GM19455 (cell line): ENCODE measurements around the gene FAM72B.
"Not testable (repeated sequence)": the region's sequence is repeated elsewhere in the genome, so short reads cannot be mapped to it uniquely, and the experiment has no call there.

Experiments
- ATAC-seq: cut with Tn5 transposase; IDR thresholded peaks from one replicate; pipeline ENCODE4 v1.9.1; 2021; ENCODE audit not compliant: unreplicated experiment

Gene FAM72B

GRCh38 chr1:121184290-121185127 lies at the start of gene FAM72B, which contains the start of gene SRGAP2C:
TSS of gene FAM72B (minus strand) at chr1:121184340. CDS start at chr1:121183489, 851 bp downstream.
TSS of gene SRGAP2C (plus strand) at chr1:121184975. CDS start at chr1:121187447, 2,472 bp downstream.
- peak; percentile 79 for ATAC-seq

- ATAC-seq = peak; percentile 64
Measured at GRCh38 chr1:121232445-121233125, 48.4 kb upstream of the FAM72B start.

DNA sequence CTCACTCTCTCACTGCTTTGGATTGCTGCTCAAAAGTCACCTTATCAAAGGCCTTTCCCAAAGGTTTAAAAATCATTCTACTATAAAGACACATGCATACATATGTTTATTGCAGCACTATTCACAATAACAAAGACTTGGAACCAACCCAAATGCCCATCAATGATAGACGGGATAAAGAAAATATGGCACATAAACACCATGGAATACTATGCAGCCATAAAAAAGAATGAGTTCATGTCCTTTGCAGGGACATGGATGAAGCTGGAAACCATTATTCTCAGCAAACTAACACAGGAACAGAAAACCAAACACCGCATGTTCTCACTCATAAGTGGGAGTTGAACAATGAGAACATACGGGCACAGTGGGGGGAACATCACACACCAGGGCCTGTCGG lies 46.5 kb upstream of the FAM72B start:
- ATAC-seq = not testable (repeated sequence)

GRCh38 chr1:121227544-121228330 lies 43.6 kb upstream of the FAM72B start:
- ATAC-seq = not testable (repeated sequence)

DNA sequence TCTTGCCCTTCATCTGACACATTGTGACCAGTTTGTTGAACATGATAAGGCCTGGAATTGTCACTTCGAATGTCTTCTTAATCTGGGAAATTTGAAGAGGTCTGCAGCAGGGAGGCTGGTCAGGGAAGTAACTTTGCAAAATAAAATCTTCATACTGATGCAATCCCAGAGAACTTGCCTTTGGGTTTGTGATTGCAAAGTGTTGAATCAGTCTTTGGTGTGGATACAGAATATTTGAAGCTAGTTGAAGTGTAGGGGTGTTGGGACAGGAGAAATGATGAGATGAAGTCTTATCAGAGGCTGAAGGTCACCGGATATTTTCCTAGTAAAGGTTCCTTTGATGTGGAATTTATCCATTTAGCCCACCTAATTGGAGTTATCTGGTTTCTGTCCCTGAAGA lies 42.8 kb upstream of the FAM72B start:
- not testable (repeated sequence) for ATAC-seq

- ATAC-seq = not testable (repeated sequence)
Measured at GRCh38 chr1:121226295-121226904, 42.3 kb upstream of the FAM72B start.

- ATAC-seq = peak; percentile 99
Measured at GRCh38 chr1:121224714-121225113, 40.6 kb upstream of the FAM72B start.

DNA sequence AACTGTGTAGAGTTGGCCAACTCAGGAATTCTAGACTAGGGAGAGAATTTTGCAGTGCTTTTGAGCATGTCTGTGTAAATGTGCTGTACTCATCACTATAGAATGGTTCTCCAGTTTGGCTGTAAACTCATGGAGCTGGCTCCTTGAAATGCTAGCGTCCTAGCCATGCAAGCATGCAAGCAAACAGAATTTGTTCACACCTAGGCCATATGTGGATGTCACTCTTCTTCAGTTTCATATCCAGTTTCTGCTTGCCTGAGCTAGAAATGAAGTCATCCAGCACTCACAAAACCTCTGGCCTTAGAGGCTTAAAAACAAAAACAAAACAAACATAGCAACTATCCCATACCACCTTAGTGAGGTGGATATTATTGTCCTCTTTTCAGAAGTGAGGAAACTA lies 37.6 kb upstream of the FAM72B start:
- peak; percentile 47 for ATAC-seq

DNA sequence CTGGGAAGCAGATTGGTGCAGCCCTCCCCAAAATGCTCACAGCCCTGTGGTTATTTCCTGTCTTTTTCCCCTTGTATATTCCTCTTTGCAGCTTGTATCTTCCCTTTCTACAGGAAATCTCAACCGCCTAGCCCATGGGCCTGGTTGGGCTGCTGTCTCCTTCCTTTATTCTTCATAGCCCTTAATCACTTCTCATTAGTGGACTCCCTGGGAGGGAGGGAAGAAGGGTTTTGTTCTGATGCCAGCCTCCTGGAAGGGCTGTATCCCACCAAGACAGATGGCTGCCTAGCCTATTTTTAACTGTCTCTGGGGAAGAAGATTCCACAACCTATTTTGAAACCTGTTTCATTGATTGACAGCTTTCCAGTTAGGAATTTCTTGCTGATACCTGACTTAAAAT lies 32.5 kb upstream of the FAM72B start:
- ATAC-seq = not testable (repeated sequence)

DNA sequence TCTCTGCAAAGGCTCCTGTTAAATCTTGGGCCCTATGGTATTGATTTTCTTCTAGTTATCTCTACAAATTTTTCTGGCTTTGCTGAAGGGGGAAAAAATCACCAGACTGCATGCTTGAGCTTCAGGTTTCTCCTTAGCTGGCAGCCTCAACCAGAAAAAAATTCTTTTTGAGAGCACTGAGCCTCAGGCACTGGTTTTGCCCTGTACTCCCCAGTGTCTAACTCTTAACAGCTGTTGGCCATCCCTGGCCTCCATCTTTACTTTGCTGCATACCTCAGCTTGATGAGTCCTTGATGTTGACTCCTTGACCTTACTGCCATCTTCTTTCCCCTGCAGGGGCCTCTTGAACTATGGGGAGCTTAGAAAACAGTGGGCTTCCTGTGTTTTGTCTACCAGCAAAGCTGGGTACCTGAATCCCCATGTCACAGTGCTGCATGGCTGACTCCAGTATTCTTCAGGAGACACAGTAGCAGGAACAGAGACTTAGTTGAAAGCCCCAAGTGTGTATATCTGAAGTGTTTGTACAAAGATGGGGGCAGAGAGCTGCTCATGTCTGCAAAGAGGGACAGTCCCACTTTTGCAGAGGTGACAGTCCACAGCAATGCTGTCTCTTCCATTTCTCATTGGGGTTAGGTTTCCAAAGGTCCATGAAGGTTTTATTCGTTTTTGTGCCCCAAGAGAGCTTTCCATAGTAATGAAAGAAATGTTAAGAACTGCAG lies 31.7 kb upstream of the FAM72B start:
- not testable (repeated sequence) for ATAC-seq

- not testable (repeated sequence) for ATAC-seq
Measured at GRCh38 chr1:121214544-121215156, 30.5 kb upstream of the FAM72B start.

DNA sequence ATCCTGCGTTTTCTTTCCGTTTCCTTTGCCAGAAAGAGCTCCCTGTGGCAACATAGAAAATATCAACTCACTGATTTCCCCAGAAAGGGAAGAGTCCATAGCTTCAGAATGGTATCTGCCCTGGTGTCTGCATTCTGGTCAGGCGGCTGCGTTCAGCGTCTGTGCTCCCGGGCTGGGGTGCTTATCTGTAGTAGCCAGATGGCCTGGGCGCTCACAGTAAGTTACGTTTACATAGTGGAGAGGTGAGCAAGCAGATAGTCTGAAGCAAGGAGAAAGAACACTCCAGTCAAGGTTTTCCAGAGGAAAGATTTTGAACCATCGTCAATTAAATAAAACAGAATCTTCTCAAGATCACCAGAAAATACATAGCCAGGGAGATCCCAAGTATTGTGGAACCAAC lies 29.4 kb upstream of the FAM72B start:
- not testable (repeated sequence) for ATAC-seq

DNA sequence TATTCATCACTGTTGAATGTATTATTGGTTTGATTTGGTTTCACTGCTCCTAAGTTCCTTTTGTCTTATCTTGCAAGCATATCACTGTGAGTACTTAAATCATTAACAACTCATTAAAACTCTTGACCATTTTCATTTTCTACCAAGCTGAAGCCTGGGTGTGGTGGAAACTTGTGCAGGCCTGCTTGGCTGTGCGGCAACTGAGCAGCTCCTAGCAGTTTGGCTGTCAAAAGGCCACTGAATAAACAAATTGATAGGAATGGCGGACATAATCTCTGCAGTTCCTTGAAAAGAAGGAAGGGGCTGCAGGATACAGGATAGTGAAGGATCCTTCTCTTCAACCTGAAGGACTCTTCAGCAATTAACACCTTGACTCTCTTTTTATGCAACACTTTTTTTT lies 26.6 kb upstream of the FAM72B start:
- not testable (repeated sequence) for ATAC-seq

GRCh38 chr1:121208375-121208774 lies 24.2 kb upstream of the FAM72B start:
- ATAC-seq = not testable (repeated sequence)

DNA sequence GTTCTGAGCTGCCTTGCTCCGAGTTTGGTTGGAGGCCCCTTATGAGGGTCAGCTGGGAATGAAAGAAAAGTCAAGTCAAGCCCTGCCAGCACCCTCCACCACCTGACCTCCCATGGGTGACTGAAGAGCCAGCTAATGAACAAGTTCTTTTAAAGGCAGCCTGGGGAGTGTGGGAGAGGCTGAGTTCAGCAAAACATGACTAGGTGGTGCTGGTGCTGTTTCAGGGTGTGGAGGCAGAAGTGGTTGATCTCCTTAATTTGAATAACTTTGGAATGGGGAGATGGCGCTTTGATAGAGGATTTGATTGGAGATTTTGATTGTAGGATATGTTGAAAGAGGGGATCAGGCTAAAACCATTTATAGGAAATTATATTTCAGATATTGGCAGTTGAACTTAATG lies 23.2 kb upstream of the FAM72B start:
- not testable (repeated sequence) for ATAC-seq

- ATAC-seq = not testable (repeated sequence)
Measured at GRCh38 chr1:121205786-121206711, 21.9 kb upstream of the FAM72B start.

- ATAC-seq = not testable (repeated sequence)
Measured at GRCh38 chr1:121202986-121203385, 18.8 kb upstream of the FAM72B start.
